T-cell (primary cell): ENCODE results near the gene NDUFA13. TPM values are rescaled to one million over a fixed set of nuclear protein-coding genes. Genes with fewer than 3 reads are reported as not detected.

Experiments
- ATAC-seq, 4 experiments: fragments of 200-7000 bp in 3 of 4; fragments of 150-1000 bp in 1 of 4; cut with Tn5 transposase; replicated peaks in 1 of 4; 1 replicate in 3 of 4; 2 replicates in 1 of 4; pipeline ENCODE4 v1.10.0; 2021; ENCODE audit warnings: moderate library complexity in 3 of 4, mild to moderate bottlenecking in 2 of 4, moderate number of reproducible peaks in 1 of 4
- CTCF ChIA-PET, 2 donors: fragments of 300-600 bp; sonication (Branson Sonifier 250); formaldehyde crosslinking; loops; one replicate each; lab custom pipeline; 2022; ENCODE audit warnings: antibody characterized with exemption in 2 of 2; lab: Charles Lee
- POLR2A ChIA-PET, 2 donors: fragments of 300-600 bp; sonication (Branson Sonifier 250); formaldehyde crosslinking; loops; one replicate each; lab custom pipeline; 2022; ENCODE audit warnings: antibody characterized with exemption in 2 of 2; lab: Charles Lee
- DNase-seq, 35 experiments: peaks; one replicate each; pipeline versions ENCODE4 v3.0.0 to v3.0.0-alpha.2; 2013 to 2023
- H3K27ac ChIP-seq: one replicate; pipeline ENCODE4 v1.5.1; 2013; ENCODE audit warnings: low read length
- H3K27me3 ChIP-seq, 2 experiments: replicated peaks in 1 of 2; 1 replicate in 1 of 2; 2 replicates in 1 of 2; pipeline versions ENCODE4 v1.6.1 to v1.7.0; 2013; ENCODE audit warnings: low read length in 1 of 2, mixed read lengths in 1 of 2; ENCODE audit not compliant: control insufficient read depth in 2 of 2, insufficient read depth in 2 of 2; ENCODE audit errors: extremely low read depth in 1 of 2
- H3K36me3 ChIP-seq, 2 donors: 1 replicate in 1 of 2; 2 replicates in 1 of 2; pipeline versions ENCODE4 v1.6.1 to v1.7.0; 2013; ENCODE audit warnings: low read length in 1 of 2; ENCODE audit not compliant: control insufficient read depth in 2 of 2, insufficient read depth in 1 of 2; ENCODE audit errors: extremely low read depth in 1 of 2
- H3K4me1 ChIP-seq, 2 experiments: 1 replicate in 1 of 2; 2 replicates in 1 of 2; pipeline versions ENCODE4 v1.6.1 to v1.7.0; 2013; ENCODE audit warnings: low read length in 2 of 2, mixed read lengths in 1 of 2; ENCODE audit not compliant: insufficient read depth in 2 of 2, control insufficient read depth in 1 of 2; ENCODE audit errors: extremely low read depth in 1 of 2
- H3K4me3 ChIP-seq, 2 donors: 1 replicate in 1 of 2; 2 replicates in 1 of 2; pipeline versions ENCODE4 v1.5.1 to v1.7.0; 2013; ENCODE audit warnings: mild to moderate bottlenecking in 2 of 2, low read length in 1 of 2, moderate library complexity in 1 of 2; ENCODE audit not compliant: control insufficient read depth in 1 of 2; ENCODE audit errors: extremely low read depth in 1 of 2
- H3K9me3 ChIP-seq: 2 replicates; pipeline ENCODE4 v1.7.0; 2013
- H3K27ac Mint-ChIP-seq, 2 donors: one replicate each; pipeline ENCODE4 v1.8.0; 2020 to 2021; ENCODE audit warnings: mild to moderate bottlenecking in 2 of 2, mixed read lengths in 2 of 2
- H3K27me3 Mint-ChIP-seq, 2 donors: one replicate each; pipeline ENCODE4 v1.8.0; 2021 to 2022; ENCODE audit warnings: mixed read lengths in 2 of 2
- H3K36me3 Mint-ChIP-seq: one replicate; pipeline ENCODE4 v1.8.0; 2021; ENCODE audit warnings: mixed read lengths
- H3K4me1 Mint-ChIP-seq, 3 donors: one replicate each; pipeline ENCODE4 v1.8.0; 2020 to 2022; ENCODE audit warnings: mixed read lengths in 3 of 3, mild to moderate bottlenecking in 1 of 3
- H3K4me3 Mint-ChIP-seq, 3 donors: one replicate each; pipeline ENCODE4 v1.8.0; 2020 to 2022; ENCODE audit warnings: mild to moderate bottlenecking in 3 of 3, mixed read lengths in 3 of 3, moderate library complexity in 3 of 3
- H3K9me3 Mint-ChIP-seq, 3 donors: one replicate each; pipeline ENCODE4 v1.8.0; 2020 to 2022; ENCODE audit warnings: mixed read lengths in 3 of 3
- WGBS: methylation state at CpG from one replicate; pipeline ENCODE4 v1.1.5; 2013; ENCODE audit warnings: missing lambda C conversion rate; ENCODE audit not compliant: insufficient coverage; 5-methylcytosine and 5-hydroxymethylcytosine counted together
- total RNA-seq, 35 experiments: library from RNA in 6 of 35; stranded (reverse) in 6 of 35; fragments of 120-200 nt in 1 of 35; gene quantifications; one replicate each; pipeline versions ENCODE4 v1.2.1 to v1.2.4 and lab custom pipeline; 2013 to 2026

NDUFA13 gene
- total RNA-seq, 5 donors from 2014 or later (not counting 1 experiment from before 2014, with no cell fraction given) = 188 to 235 (median 233) TPM

DNA sequence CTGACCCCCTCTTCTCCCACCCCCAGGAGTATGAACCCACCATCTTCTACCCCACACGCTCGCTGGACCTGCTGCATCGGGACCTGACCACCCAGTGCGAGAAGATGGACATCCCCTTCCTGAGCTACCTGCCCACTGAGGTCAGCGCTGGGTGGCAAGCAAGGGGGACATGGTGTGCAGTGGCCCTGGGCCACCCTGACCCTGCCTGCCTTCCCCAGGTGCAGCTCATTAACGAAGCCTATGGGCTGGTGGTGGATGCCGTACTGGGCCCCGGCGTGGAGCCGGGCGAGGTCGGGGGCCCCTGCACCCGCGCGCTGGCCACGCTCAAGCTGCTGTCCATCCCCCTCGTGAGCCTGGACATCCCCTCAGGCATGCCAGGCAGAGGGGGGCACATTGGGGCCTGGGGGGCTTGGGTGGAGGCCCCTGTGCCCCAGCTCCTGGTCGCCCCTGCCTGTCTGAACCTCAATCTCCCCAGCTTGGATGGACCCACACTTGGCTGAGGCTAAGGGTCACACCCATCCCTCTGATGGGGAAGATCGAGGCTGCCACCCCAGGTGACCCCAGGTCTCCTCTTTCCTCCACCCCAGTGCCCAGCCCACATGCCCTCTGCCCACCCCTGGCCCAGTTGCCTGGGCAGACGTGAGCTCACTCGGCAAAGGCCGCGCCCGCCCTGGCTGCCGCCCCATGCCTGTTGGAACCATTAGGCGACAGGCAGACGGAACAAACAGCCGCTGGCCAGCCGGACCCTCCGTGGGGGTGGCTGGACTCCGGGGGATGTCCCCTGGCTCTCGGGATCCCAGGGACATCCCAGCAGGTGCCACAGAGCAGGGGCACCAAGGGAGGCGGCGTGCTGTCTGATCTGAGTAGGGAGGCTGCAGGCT is 19.5 kb downstream of the NDUFA13 start:
- H3K27me3 Mint-ChIP-seq = peaks cover 0 to 10% of the 10 kb centered on the region in 2 donors
- no peaks in the 10 kb centered on the region for H3K9me3 ChIP-seq
- H3K27me3 ChIP-seq = peaks cover 0 to 19% of the 10 kb centered on the region in 2 experiments
- DNase-seq = no peak
- H3K9me3 Mint-ChIP-seq = no peaks in the 10 kb centered on the region
- no peaks in the 10 kb centered on the region for H3K36me3 Mint-ChIP-seq
- peaks cover 20 to 46% (median 27%) of the 10 kb centered on the region in 3 donors for H3K4me1 Mint-ChIP-seq
- peaks cover under 1 to 45% of the 10 kb centered on the region in 2 experiments for H3K4me1 ChIP-seq
- ChIA-PET POLR2A (no interaction called here), CTCF (interaction anchor here in 1 of 2 donors (0.6 kb wide), 1 partner anchor 18 kb away, joined by 4 read pairs; no protein-coding TSS in a partner anchor)
- no peak overlapping the region for H3K4me3 Mint-ChIP-seq
- 93% methylated on average over 34 of the region's 34 CpGs for WGBS
- H3K36me3 ChIP-seq = peaks cover 0 to 2% of the 10 kb centered on the region in 2 donors
- H3K4me3 ChIP-seq = no peak overlapping the region
- no peak for ATAC-seq
- H3K27ac ChIP-seq = no peak overlapping the region
- H3K27ac Mint-ChIP-seq = no peak overlapping the region

GRCh38 chr19:19537075-19538048 is 21.3 kb downstream of the NDUFA13 start:
- Mint-ChIP-seq H3K36me3 (no peaks in the 10 kb centered on the region), H3K27ac (peak overlapping the region; percentile 66 to 80), H3K9me3 (no peaks in the 10 kb centered on the region), H3K4me1 (peaks cover 27 to 56% (median 34%) of the 10 kb centered on the region in 3 donors), H3K4me3 (peak overlapping the region; percentile 57 to 84 (median 70)), H3K27me3 (peaks cover 0 to 12% of the 10 kb centered on the region in 2 donors)
- ChIA-PET CTCF (no interaction called here), POLR2A (no interaction called here)
- DNase-seq (peak in 3 of 35 experiments; percentile 29 to 62 (median 42)), ATAC-seq (peak in 1 of 4 experiments; percentile 25)
- Histone ChIP-seq H3K4me3 (no peak overlapping the region), H3K4me1 (peaks cover 4 to 57% of the 10 kb centered on the region in 2 experiments), H3K36me3 (no peaks in the 10 kb centered on the region), H3K9me3 (no peaks in the 10 kb centered on the region), H3K27ac (no peak overlapping the region), H3K27me3 (peaks cover 0 to 35% of the 10 kb centered on the region in 2 experiments)
- 42% methylated on average over 53 of the region's 59 CpGs for WGBS

DNA sequence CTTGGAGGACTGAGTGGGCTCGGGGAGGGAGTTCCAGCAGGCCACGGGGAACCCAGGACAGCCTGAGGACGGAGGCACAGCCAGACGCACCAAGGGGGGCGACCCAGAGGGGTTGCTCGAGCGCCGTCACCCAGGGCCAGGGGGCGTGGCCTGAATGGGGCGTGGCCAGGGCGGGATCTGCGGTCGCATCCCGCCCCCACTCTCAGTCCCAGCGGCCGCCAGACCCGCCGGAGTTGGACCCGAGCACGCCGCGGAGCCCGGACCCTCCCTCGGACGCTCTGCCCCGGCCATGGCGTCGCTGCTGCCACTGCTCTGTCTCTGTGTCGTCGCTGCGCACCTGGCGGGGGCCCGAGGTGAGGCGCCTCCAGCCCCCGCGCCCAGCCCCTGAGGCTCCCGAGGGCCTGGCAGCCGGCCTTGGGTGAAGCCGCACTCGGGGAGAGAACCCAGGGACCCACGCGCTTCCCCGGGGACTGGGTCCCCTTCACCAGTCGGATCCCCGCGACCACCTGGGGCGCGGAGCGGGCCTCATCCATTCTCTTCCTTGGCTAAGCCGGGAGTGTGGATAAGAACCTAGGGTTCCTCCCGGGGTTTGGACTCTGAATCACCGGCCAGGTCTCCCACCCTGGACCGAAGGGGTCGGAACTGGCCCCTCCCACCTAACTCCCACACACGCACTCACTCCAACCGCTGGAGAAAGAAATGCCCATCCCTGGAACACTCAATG is 22.2 kb downstream of the NDUFA13 start, which contains the start of gene CILP2:
CILP2 (plus strand) TSS at position 205 of the 724 bp plus-strand sequence; CDS start at position 290, 85 bp downstream.
- Histone ChIP-seq H3K4me3 (peak within 1 kb of the TSS; percentile 0 to 10), H3K4me1 (peaks cover 4 to 56% of the 10 kb centered on the region in 2 experiments), H3K27ac (no peak within 1 kb of the TSS), H3K36me3 (no peaks in the 10 kb centered on the region), H3K9me3 (no peaks in the 10 kb centered on the region), H3K27me3 (peaks cover 0 to 42% of the 10 kb centered on the region in 2 experiments)
- no peaks in the 10 kb centered on the region for H3K36me3 Mint-ChIP-seq
- DNase-seq (peak in 14 of 35 experiments; percentile 21 to 60 (median 40)), ATAC-seq (peak in 3 of 4 experiments; percentile 15 to 21 (median 20))
- H3K9me3 Mint-ChIP-seq = no peaks in the 10 kb centered on the region
- peaks cover 24 to 53% (median 34%) of the 10 kb centered on the region in 3 donors for H3K4me1 Mint-ChIP-seq
- ChIA-PET CTCF (no interaction called here), POLR2A (no interaction called here)
- peaks cover 0 to 14% of the 10 kb centered on the region in 2 donors for H3K27me3 Mint-ChIP-seq
- 10% methylated on average over 52 of the region's 56 CpGs for WGBS
- peak within 1 kb of the TSS; percentile 44 to 68 for H3K27ac Mint-ChIP-seq
- H3K4me3 Mint-ChIP-seq = peak within 1 kb of the TSS; percentile 57 to 84 (median 70)

GRCh38 chr19:19538785-19539166 is 22.8 kb downstream of the NDUFA13 start:
- peaks cover 24 to 50% (median 34%) of the 10 kb centered on the region in 3 donors for H3K4me1 Mint-ChIP-seq
- H3K27ac Mint-ChIP-seq = peak overlapping the region; percentile 44 to 68
- H3K36me3 Mint-ChIP-seq = no peaks in the 10 kb centered on the region
- H3K36me3 ChIP-seq = no peaks in the 10 kb centered on the region
- no peaks in the 10 kb centered on the region for H3K9me3 Mint-ChIP-seq
- peak overlapping the region; percentile 0 to 10 for H3K4me3 ChIP-seq
- peaks cover 0 to 48% of the 10 kb centered on the region in 2 experiments for H3K27me3 ChIP-seq
- H3K27ac ChIP-seq = no peak overlapping the region
- POLR2A ChIA-PET = no interaction called here
- peaks cover 0 to 14% of the 10 kb centered on the region in 2 donors for H3K27me3 Mint-ChIP-seq
- peaks cover 4 to 56% of the 10 kb centered on the region in 2 experiments for H3K4me1 ChIP-seq
- peak overlapping the region; percentile 39 to 84 (median 56) for H3K4me3 Mint-ChIP-seq
- no peaks in the 10 kb centered on the region for H3K9me3 ChIP-seq
- 49% methylated on average over 5 of the region's 7 CpGs for WGBS
- ATAC-seq (no peak), DNase-seq (no peak)
- CTCF ChIA-PET = no interaction called here

GRCh38 chr19:19539698-19540063 is 23.7 kb downstream of the NDUFA13 start:
- ChIA-PET POLR2A (no interaction called here), CTCF (no interaction called here)
- H3K9me3 ChIP-seq = no peaks in the 10 kb centered on the region
- ATAC-seq = no peak
- peaks cover 24 to 43% (median 31%) of the 10 kb centered on the region in 3 donors for H3K4me1 Mint-ChIP-seq
- peaks cover 0 to 50% of the 10 kb centered on the region in 2 experiments for H3K27me3 ChIP-seq
- H3K27ac Mint-ChIP-seq = no peak overlapping the region
- H3K4me3 Mint-ChIP-seq = peak overlapping the region in 2 of 3 donors; percentile 24 to 84
- DNase-seq = no peak
- 63% methylated on average over 16 of the region's 19 CpGs for WGBS
- H3K36me3 Mint-ChIP-seq = no peaks in the 10 kb centered on the region
- no peaks in the 10 kb centered on the region for H3K9me3 Mint-ChIP-seq
- no peak overlapping the region for H3K27ac ChIP-seq
- no peak overlapping the region for H3K4me3 ChIP-seq
- peaks cover 4 to 56% of the 10 kb centered on the region in 2 experiments for H3K4me1 ChIP-seq
- peaks cover 0 to 14% of the 10 kb centered on the region in 2 donors for H3K27me3 Mint-ChIP-seq
- H3K36me3 ChIP-seq = no peaks in the 10 kb centered on the region
